ENCODE data around the gene ACVR1.

GRCh38 chr2:157722580-157723234 lies 153.4 kb downstream of the ACVR1 start:
- TF ChIP-seq ZNF224 (CRISPR knock-in tag; IDR thresholded peaks at IDR 0.05) (no peak), GABPA (IDR thresholded peaks at IDR 0.05; ENCODE audit: low read depth, low read length) (no peak), GABPA (CRISPR knock-in tag; IDR thresholded peaks at IDR 0.05; ENCODE audit: low read depth) (no peak), EP300 (IDR thresholded peaks at IDR 0.05; ENCODE audit: low read depth in 2 of 2, low read length in 2 of 2) (no peak), EP300 (CRISPR knock-in tag; IDR thresholded peaks at IDR 0.05; ENCODE audit: borderline replicate concordance) (no peak), BHLHE40 (IDR thresholded peaks at IDR 0.05; ENCODE audit: low read length) (no peak)
